GM12891 (cell line): ENCODE data around the gene TSHZ1.

Experiments used
- POLR2A ChIP-seq: IDR thresholded peaks from 2 replicates; pipeline ENCODE4 v1.6.1; 2011; ENCODE audit warnings: low read depth, low read length, control low read depth
- POLR2AphosphoS5 ChIP-seq: IDR thresholded peaks from 2 replicates; pipeline ENCODE4 v1.6.1; 2011; ENCODE audit warnings: low read depth, low read length, control low read depth
- SPI1 ChIP-seq: IDR thresholded peaks from 2 replicates; pipeline ENCODE4 v1.6.1; 2011; ENCODE audit warnings: low read depth, low read length, control low read depth

GRCh38 chr18:75204732-75205513 lies 5.7 kb upstream of the TSHZ1 start:
- TF ChIP-seq POLR2A (no peak), POLR2AphosphoS5 (no peak), SPI1 (no peak)
